ENCODE measurements around the gene SERF1B.
"Not testable (repeated sequence)": the region's sequence is repeated elsewhere in the genome, so short reads cannot be mapped to it uniquely, and the experiment has no call there.

Gene SERF1B

GRCh38 chr5:70025106-70025844 is at the start of gene SERF1B:
Gene SERF1B (plus strand): TSS chr5:70025251. CDS start chr5:70025452, 201 bp downstream.
- DNase-seq: not testable (repeated sequence)

DNA sequence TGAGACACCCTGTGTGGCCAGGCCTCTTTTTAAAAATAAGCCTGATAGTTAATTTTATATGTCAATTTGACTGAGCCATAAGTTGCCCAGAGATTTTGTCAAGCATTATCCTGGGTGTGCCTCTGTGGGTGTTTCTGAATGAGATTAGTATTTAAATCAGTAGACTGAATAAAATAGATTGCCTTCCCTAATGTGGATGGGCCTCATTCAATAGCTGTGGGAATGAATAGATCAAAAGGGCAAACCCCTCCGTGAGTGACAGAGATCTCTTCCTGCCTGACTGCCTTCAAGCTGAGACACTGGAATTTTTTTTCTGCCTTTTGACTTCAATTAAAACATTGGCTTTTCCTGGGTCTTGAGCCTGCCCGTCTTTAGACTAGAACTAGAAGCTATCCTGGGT is 33.3 kb upstream of the SERF1B start:
- not testable (repeated sequence) for DNase-seq

- DNase-seq: not testable (repeated sequence)
Observed at GRCh38 chr5:69995535-69995934, 29.5 kb upstream of the SERF1B start.

- DNase-seq: not testable (repeated sequence)
Observed at GRCh38 chr5:70020660-70021059, 4.4 kb upstream of the SERF1B start.

GRCh38 chr5:70025845-70026145 is 744 bp downstream of the SERF1B start:
- DNase-seq: not testable (repeated sequence)

DNA sequence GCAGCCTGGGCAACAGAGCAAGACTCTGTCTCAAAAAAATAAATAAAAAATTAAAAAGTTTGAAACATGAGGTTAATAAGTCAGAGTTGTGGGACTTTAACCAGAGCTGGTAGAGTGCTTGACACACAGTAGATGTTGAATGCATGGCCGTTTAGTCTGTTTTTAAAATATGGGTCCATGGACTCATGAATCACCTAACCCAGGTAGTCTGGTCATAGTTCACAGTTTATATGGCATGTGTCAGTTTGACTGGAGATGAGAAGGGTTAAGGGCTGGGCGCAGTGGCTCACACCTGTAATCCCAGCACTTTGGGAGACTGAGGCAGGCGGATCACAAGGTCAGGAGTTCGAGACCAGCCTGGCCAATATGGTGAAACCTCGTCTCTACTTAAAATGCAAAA is 6.2 kb downstream of the SERF1B start:
- DNase-seq: not testable (repeated sequence)

- DNase-seq: not testable (repeated sequence)
Observed at GRCh38 chr5:70041411-70041810, 16.4 kb downstream of the SERF1B start.

DNA sequence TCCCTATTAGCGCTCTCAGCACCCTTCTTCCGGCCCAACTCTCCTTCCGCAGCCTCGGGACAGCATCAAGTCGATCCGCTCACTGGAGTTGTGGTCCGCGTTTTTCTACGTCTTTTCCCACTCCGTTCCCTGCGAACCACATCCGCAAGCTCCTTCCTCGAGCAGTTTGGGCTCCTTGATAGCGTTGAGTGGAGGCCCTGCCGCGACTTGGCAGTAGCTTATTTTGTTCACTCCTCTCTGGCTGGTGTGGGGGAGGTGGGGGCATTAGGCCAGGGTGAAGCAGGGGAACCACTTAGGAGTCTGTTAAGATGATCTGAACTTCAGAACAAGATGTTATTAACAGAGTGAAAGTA is 24.7 kb downstream of the SERF1B start:
- DNase-seq: not testable (repeated sequence)

DNA sequence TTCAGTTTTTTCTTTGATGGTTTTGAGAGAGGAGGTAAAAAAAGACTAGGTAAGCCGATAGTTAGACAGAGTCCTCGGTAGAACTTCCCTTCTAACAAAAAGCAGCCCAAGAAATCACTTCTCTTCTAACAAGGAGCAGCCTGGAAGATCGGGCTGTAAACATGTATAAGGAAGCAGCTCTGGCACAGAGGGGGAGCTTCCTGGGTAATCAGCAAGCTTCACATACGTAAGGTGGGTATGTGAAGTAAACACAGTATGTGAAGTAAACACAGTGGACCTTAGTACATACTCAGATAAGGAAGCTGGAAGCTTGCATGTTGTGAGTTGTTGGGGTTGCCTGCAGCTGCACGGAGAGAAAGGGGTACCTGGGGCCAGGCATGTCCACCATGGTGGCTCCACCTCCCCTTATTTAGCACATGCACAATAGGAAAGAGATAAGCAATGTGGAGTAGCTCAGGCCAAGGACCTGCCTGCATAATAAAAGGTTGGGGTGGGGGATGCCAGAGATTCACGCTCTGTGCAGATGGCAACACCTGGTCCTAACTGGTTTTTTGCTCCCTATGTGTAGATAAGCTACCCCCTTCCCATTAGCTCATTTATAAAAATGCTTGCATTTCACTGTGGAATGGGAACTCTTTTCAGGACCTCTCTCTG is 31.4 kb downstream of the SERF1B start:
- DNase-seq: not testable (repeated sequence)

DNA sequence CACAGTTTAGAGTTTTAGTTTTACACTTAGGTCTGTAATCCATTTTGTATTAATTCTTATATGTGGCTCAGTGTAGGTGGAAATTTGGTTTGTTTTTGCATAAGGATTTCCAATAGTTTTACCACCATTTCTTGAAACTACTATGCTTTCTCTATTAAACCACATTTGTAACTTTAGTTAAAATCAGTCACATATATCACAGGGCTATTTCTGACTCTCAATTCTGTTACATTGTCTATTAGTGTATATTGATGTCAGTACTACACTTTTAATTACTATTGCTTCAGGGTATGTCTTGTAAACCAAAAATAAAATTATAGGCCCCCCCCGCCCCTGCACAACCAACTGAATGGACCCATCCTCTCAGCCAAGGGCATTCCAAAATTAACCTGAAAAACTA is 32.1 kb downstream of the SERF1B start:
- DNase-seq: not testable (repeated sequence)

DNA sequence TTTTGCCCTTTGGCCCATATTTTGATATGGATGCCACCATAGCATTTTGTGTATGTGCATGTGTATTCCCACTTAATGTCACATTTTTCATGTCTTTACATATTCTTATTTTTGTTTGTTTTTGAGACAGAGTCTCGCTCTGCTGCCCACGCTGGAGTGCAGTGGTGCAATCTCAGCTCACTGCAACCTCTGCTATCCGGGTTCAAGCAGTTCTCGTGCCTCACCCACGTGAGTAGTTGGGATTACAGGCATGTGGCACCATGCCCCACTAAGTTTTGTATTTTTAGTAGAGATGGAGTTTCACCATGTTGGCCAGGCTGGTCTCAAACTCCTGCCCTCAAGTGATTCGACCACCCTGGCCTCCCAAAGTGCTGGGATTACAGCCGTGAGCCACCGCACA is 52.6 kb downstream of the SERF1B start:
- DNase-seq: not testable (repeated sequence)

- not testable (repeated sequence) for DNase-seq
Observed at GRCh38 chr5:70088907-70089464, 63.9 kb downstream of the SERF1B start.

DNA sequence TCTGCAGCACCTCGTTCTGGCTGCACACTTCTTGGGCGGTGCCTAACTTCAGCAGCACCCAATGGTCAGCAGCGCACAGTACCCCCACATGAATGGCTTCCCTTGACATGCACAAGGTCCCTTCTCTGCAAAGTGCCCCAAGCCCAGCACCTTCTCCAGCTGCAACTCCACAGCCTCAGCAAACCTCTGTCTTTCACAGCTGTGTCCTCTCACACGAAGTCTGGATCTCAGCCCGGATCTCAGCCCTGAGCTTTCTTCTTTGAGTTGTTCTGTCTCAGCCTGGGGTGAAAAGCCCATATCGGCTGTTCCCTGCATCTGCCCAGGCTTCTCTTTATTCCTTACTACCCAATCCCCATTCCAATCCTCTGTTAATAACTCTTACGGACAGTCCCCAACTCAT is 66.7 kb downstream of the SERF1B start:
- DNase-seq: not testable (repeated sequence)

Measured in NCI-H1092 (cell line).